WTC11 (cell line): ENCODE measurements around the gene ZNF354C.

Source experiments
- TCF7 ChIP-seq: sonication (generic); formaldehyde crosslinking; IDR thresholded peaks from 2 replicates; pipeline ENCODE4 v1.8.0; 2022; ENCODE audit warnings: mild to moderate bottlenecking, low read depth, missing genetic modification reagents, moderate library complexity
- ZNF317 ChIP-seq: sonication (generic); formaldehyde crosslinking; IDR thresholded peaks from 2 replicates; pipeline ENCODE4 v1.8.1; 2023; ENCODE audit warnings: low read depth, mild to moderate bottlenecking, moderate library complexity, missing genetic modification reagents, borderline replicate concordance
- TF ChIP-seq, protein P1 (sequence below): fragments of 200-600 bp; IDR thresholded peaks from 2 replicates; pipeline ENCODE4 v1.8.0; 2022; ENCODE audit warnings: antibody characterized with exemption
- TF ChIP-seq, protein P2 (sequence below): sonication (generic); formaldehyde crosslinking; IDR thresholded peaks from 2 replicates; pipeline ENCODE4 v1.8.0; 2022; ENCODE audit warnings: mild to moderate bottlenecking, missing genetic modification reagents
- TF ChIP-seq, protein P3 (sequence below): sonication (generic); formaldehyde crosslinking; IDR thresholded peaks from 2 replicates; pipeline ENCODE4 v1.8.1; 2023; ENCODE audit warnings: mild to moderate bottlenecking, missing genetic modification reagents

DNA sequence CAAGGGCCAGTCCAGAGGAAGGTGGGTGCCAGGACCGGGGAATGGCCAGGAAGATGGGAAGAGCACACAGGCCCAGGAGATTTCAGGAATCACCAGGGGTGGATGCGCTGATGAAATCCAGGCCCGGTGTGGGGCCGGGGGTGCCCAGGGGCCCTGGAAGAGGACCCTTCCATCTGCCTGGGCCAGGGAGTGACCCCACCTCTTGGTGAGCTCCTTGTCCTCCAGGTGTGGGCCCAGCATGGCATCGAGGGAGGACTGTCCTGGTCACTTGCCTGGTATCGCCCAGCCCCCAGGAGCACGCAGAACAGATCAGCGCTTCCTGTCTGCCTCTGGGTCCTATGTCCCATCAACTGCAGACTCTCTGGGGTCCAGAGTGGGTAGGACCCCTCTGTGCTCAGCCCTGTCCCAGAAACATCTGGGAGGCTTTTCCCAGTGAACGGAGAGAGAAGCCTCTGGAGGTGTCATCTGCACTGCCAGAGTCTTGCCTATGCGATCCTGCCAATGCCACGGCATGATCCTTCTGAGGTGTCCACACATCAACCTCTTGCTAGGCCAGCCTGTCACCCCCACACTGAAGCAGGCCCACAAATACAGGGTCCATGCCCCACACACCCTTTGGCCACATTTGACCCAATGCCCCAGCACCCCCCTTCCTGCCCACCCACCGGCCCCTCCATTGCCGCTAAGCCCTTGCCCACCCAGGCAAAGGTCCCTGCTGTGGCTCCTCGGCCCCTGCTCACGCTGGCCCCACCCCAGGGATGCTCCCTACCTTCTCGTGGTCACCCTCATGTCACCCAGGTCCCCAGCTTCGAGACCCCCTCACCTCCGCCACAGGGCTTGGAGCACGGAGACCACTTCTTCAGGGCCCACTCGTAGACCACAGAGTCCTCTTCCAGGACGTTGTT, 67.2 kb downstream of the ZNF354C start:
- TF ChIP-seq ZNF317 (CRISPR knock-in tag) (no peak), TCF7 (CRISPR knock-in tag) (no peak)
- TF ChIP-seq, protein P1, sequence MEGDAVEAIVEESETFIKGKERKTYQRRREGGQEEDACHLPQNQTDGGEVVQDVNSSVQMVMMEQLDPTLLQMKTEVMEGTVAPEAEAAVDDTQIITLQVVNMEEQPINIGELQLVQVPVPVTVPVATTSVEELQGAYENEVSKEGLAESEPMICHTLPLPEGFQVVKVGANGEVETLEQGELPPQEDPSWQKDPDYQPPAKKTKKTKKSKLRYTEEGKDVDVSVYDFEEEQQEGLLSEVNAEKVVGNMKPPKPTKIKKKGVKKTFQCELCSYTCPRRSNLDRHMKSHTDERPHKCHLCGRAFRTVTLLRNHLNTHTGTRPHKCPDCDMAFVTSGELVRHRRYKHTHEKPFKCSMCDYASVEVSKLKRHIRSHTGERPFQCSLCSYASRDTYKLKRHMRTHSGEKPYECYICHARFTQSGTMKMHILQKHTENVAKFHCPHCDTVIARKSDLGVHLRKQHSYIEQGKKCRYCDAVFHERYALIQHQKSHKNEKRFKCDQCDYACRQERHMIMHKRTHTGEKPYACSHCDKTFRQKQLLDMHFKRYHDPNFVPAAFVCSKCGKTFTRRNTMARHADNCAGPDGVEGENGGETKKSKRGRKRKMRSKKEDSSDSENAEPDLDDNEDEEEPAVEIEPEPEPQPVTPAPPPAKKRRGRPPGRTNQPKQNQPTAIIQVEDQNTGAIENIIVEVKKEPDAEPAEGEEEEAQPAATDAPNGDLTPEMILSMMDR, result no peak
- TF ChIP-seq, protein P2, sequence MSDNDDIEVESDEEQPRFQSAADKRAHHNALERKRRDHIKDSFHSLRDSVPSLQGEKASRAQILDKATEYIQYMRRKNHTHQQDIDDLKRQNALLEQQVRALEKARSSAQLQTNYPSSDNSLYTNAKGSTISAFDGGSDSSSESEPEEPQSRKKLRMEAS, result no peak
- TF ChIP-seq, protein P3, sequence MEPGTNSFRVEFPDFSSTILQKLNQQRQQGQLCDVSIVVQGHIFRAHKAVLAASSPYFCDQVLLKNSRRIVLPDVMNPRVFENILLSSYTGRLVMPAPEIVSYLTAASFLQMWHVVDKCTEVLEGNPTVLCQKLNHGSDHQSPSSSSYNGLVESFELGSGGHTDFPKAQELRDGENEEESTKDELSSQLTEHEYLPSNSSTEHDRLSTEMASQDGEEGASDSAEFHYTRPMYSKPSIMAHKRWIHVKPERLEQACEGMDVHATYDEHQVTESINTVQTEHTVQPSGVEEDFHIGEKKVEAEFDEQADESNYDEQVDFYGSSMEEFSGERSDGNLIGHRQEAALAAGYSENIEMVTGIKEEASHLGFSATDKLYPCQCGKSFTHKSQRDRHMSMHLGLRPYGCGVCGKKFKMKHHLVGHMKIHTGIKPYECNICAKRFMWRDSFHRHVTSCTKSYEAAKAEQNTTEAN (CRISPR knock-in tag), result no peak
